Central memory CD8-positive, alpha-beta T cell (primary cell): ENCODE results near the gene ALLC.
"Not testable (repeated sequence)": the region's sequence is repeated elsewhere in the genome, so short reads cannot be mapped to it uniquely, and the experiment has no call there.

Experiments used
- ATAC-seq: fragments of 150-1000 bp; cut with Tn5 transposase; replicated peaks from 2 replicates; pipeline ENCODE4 v1.10.0; 2022; ENCODE audit warnings: mild to moderate bottlenecking, moderate FRiP score, moderate number of reproducible peaks; ENCODE audit not compliant: poor library complexity, severe bottlenecking; ENCODE audit errors: extremely low read depth
- DNase-seq, 2 donors: peaks; one replicate each; pipeline ENCODE4 v3.0.0; 2021; ENCODE audit warnings: low spot score in 2 of 2
- H3K27ac Mint-ChIP-seq: one replicate; pipeline ENCODE4 v1.8.0; 2022; ENCODE audit warnings: low read depth, mild to moderate bottlenecking, moderate library complexity, mixed read lengths
- H3K27me3 Mint-ChIP-seq: one replicate; pipeline ENCODE4 v1.8.0; 2022; ENCODE audit warnings: mixed read lengths
- H3K36me3 Mint-ChIP-seq: one replicate; pipeline ENCODE4 v1.8.0; 2022; ENCODE audit warnings: mild to moderate bottlenecking, moderate library complexity, mixed read lengths; ENCODE audit not compliant: insufficient read depth
- H3K4me1 Mint-ChIP-seq: one replicate; pipeline ENCODE4 v1.8.0; 2022; ENCODE audit warnings: mixed read lengths
- H3K4me3 Mint-ChIP-seq: one replicate; pipeline ENCODE4 v1.8.0; 2022; ENCODE audit warnings: mild to moderate bottlenecking, moderate library complexity, mixed read lengths
- H3K9me3 Mint-ChIP-seq: one replicate; pipeline ENCODE4 v1.8.0; 2022; ENCODE audit warnings: mixed read lengths

ALLC gene

DNA sequence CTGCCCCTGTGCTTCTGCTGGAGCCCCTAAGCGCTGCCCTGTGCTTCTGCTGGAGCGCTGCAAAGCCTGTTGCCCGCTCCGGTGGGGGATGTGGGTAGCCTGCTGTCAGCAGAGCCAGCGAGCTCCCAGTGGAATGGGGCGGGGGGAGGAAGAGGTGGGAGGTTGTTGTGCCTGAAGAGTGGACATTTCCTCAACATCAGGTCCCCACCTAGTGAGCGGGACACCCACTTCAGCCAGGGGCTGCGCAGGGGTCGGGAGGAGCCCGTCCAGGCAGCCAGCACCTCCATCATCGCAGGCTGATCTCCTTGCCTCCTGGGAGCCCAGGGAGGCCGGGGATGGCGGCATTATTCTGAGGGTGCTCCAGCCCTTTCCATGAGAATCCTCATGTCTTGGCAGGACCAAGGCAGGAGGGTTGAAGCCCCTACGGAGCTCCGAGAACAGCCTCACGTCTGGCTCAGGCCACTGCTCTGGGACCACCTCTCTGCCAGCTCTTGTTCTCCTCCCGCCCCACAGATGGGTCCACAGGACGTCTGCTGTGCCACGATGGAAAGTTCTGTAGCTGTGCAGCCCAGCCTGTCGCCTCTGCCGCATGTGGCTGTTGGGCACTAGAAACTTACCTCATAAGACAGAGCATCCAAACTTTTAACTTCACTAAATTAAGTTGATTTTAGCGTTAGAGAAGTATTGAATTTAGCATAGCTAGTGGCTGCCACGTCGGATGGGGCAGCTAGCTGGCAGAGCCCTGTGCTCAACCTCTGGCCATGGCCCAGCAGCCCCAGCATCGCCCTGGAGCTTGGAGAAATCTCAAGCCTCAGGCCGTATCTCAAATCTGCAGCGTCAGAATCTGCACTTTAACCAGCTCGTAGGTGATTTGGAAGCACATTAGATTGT lies 1.9 kb upstream of the ALLC start:
- Mint-ChIP-seq H3K36me3 (peaks cover 2% of the 10 kb centered on the region), H3K4me3 (no peak overlapping the region), H3K27ac (no peak overlapping the region), H3K9me3 (no peaks in the 10 kb centered on the region), H3K27me3 (peaks cover 4% of the 10 kb centered on the region), H3K4me1 (peaks cover 21% of the 10 kb centered on the region)
- ATAC-seq: no peak
- DNase-seq: no peak

DNA sequence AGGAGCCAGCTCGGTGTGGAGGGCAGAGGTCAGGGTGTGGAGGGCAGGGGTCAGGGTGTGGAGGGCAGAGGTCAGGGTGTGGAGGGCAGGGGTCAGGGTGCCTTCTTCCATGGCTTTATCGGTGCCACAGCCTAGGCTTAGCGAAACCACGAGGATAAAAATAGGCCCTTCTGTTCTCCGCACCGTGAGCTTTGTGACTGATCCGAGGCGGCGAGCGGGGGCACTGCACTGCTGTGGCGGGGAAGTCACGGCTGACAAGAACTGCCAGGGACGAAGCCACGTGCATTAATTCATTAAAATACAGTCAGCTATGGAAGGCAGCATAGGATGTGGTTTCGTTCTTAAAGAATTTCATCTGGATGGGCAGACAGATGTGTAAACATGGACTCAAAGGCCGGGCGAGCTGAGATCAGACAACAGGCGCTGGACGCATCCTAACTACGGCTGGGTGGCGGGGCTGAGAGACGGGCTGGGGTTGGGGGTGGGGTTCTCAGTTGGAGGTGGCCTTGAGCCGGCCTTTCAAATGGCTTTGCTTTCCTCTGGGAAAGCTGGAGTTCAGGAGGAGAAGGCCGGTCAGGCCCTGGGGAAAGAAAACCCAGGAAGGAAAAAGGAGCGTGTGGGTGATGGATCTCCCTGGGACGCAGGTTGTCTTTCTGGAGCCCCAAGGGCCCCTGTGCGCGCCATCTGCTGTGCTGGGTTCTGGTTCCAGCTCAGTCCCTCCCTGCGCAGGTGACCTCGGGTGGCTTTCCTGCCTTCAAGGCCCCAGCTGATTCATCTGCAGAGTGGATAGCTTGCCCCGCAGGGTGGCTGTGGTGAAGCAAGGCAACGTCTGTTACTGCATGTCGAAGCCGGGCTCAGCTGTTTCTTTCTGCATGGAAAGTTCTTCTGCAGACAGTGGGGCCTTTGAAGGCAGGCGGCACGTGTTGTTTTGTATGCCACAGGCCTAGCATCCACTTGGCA lies 958 bp upstream of the ALLC start:
- Mint-ChIP-seq H3K27me3 (no peaks in the 10 kb centered on the region), H3K27ac (no peak overlapping the region), H3K36me3 (no peaks in the 10 kb centered on the region), H3K4me1 (peaks cover 12% of the 10 kb centered on the region), H3K9me3 (no peaks in the 10 kb centered on the region), H3K4me3 (no peak overlapping the region)
- ATAC-seq (no peak), DNase-seq (no peak)

DNA sequence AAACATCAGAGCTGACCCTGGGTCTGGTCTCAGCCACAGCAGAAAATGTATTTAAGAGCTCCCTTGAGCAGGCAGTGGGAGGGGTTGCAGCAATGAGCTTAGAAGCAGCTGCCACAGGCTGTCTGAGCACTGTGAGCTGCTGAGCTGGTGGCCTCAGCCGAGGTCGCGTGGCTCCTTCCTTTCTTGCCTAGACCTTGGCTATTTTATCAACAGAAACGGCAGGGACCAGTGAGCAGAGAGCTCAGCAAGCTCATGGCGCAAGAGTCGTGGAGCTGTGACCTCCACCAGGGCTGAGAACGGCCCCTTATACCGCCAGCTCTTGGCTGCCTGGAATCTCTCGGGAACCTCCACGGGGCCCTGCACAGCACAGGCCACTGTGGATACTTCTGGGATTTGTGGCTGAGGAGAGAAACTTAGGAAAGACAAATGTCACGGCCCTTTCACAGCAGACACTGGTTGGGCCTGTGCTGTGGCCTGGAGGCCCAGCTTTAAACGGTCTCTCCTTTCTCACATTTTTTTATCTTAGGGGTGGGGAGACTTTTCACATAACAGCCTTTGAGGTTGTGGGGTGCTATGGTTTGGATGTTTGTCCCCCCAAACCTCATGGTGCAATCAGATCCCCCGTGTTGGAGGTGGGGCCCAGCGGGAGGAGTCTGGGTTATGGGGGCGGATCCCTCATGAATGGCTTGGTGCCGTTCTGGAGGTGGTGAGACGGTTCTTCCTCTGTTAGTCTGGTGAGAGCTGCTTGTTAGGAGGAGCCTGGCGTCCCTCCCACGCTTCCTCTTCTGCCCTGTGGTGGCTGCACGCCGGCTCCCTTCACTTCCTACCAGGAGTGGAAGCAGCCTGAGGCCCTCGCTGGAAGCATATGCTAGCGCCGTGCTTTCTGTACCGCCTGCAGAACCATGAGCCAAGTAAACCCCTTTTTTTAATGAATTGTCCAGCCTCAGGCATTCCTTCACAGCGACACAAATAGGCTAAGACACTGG lies 1.7 kb downstream of the ALLC start:
- H3K27ac Mint-ChIP-seq: no peak overlapping the region
- H3K4me1 Mint-ChIP-seq: peaks cover 11% of the 10 kb centered on the region
- no peak overlapping the region for H3K4me3 Mint-ChIP-seq
- ATAC-seq: no peak
- DNase-seq: no peak
- H3K36me3 Mint-ChIP-seq: no peaks in the 10 kb centered on the region
- H3K27me3 Mint-ChIP-seq: no peaks in the 10 kb centered on the region
- no peaks in the 10 kb centered on the region for H3K9me3 Mint-ChIP-seq

GRCh38 chr2:3660640-3661039 lies 2.6 kb downstream of the ALLC start:
- not testable (repeated sequence) for H3K36me3 Mint-ChIP-seq, H3K27ac Mint-ChIP-seq, ATAC-seq, DNase-seq, H3K4me3 Mint-ChIP-seq, H3K9me3 Mint-ChIP-seq, H3K27me3 Mint-ChIP-seq
- peaks cover 11% of the 10 kb centered on the region for H3K4me1 Mint-ChIP-seq

DNA sequence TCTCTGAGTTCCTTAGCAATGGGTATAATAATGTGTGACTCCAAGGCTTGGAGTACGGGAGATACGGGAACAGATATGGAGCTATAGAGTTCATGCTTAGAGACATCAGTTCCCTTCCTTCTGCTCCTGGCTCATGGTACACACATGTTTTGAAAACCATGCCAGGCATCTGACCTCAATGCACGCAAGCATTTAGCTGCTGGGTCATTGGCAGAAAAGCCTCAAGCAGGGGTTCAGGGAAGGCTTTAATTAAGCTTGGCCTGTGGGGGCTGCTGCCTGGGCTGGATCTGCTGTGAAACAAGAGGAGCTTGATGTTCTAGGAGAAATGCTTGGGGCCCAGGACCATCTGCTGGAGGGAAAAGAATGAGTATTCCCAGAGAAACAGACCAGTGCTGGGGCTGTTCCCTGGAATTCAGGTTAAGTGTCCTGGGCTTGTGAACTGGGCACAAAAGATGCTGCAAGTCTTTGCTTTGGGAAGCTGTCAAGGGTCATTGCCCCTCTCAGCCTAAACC lies 3.2 kb downstream of the ALLC start:
- DNase-seq: no peak
- H3K27ac Mint-ChIP-seq: no peak overlapping the region
- H3K9me3 Mint-ChIP-seq: peaks cover 4% of the 10 kb centered on the region
- H3K36me3 Mint-ChIP-seq: no peaks in the 10 kb centered on the region
- H3K4me1 Mint-ChIP-seq: peaks cover 11% of the 10 kb centered on the region
- H3K4me3 Mint-ChIP-seq: no peak overlapping the region
- H3K27me3 Mint-ChIP-seq: peaks cover 10% of the 10 kb centered on the region
- no peak for ATAC-seq

GRCh38 chr2:3662239-3662638 lies 4.2 kb downstream of the ALLC start:
- Mint-ChIP-seq H3K36me3 (no peaks in the 10 kb centered on the region), H3K4me3 (no peak overlapping the region), H3K4me1 (peaks cover 11% of the 10 kb centered on the region), H3K9me3 (peaks cover 4% of the 10 kb centered on the region), H3K27ac (no peak overlapping the region), H3K27me3 (peaks cover 11% of the 10 kb centered on the region)
- DNase-seq: no peak
- ATAC-seq: no peak

GRCh38 chr2:3664118-3664517 lies 6.1 kb downstream of the ALLC start:
- no peaks in the 10 kb centered on the region for H3K36me3 Mint-ChIP-seq
- H3K27ac Mint-ChIP-seq: no peak overlapping the region
- DNase-seq: no peak
- peaks cover 11% of the 10 kb centered on the region for H3K27me3 Mint-ChIP-seq
- peaks cover 4% of the 10 kb centered on the region for H3K9me3 Mint-ChIP-seq
- H3K4me1 Mint-ChIP-seq: peaks cover 11% of the 10 kb centered on the region
- H3K4me3 Mint-ChIP-seq: no peak overlapping the region
- ATAC-seq: no peak

- Mint-ChIP-seq H3K27me3 (peaks cover 11% of the 10 kb centered on the region), H3K36me3 (no peaks in the 10 kb centered on the region)
- no peak for ATAC-seq
These were observed 6.9 kb downstream of the ALLC start for GRCh38 chr2:3664925-3665324.

DNA sequence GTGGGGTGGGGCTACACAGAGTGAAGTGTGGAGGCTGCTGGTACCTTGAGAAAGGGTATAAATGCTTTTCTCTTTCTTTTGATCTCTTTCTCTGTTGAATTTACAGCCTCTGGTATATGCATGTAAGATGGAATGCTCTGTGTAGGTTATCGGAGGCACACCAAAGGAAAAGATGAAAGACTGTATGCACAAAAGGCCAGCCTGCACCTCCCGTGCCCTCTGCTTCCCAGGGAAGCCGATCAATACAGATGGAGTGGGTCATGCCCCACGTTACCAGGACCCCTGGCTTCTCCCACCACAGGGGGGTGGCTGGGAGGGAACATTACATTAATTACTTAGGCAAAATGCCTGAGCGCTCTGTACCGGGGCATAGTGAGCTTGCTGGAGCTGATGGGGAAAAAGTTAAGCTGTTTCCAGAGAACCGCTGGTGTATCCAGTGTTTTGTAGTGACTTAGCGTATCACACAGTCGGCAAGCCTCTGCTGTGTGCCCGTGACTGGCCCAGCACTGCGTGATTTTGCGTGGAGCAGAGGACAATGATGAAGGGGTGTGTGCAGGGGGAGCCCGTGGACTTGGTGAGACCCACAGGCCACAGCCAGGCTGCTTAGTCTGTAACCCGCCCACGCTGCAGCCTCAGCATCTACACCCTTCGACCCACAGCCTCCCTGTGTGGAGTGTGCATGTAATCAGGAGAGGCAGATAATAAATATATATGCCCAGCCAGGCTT lies 8.0 kb downstream of the ALLC start:
- Mint-ChIP-seq H3K36me3 (no peaks in the 10 kb centered on the region), H3K27me3 (peaks cover 11% of the 10 kb centered on the region), H3K27ac (no peak overlapping the region), H3K4me1 (no peaks in the 10 kb centered on the region), H3K9me3 (peaks cover 4% of the 10 kb centered on the region), H3K4me3 (no peak overlapping the region)
- ATAC-seq (no peak), DNase-seq (no peak)

More at GRCh38 chr2:3664925-3665324, 6.9 kb downstream of the ALLC start:
- H3K4me3 Mint-ChIP-seq: no peak overlapping the region
- H3K27ac Mint-ChIP-seq: no peak overlapping the region
- H3K9me3 Mint-ChIP-seq: peaks cover 4% of the 10 kb centered on the region
- H3K4me1 Mint-ChIP-seq: peaks cover 9% of the 10 kb centered on the region
- no peak for DNase-seq

DNA sequence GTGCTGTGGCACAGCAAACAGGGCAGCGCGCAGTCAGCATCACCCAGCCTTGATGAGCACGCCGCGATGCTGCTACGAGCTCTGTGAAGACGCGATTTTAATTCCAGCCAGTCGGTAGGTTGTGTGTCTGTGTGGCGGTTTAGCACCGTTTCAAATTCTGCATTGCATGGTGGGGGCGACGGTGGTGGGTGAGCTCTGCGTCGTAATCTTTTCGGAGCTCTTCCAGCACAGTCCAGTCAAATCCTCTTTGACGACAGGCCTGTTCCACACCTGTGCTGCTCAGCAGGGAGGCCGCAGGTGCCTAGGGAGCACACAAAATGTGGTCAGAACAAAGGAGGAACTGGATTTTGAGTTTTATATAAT lies 8.6 kb downstream of the ALLC start:
- Mint-ChIP-seq H3K27ac (no peak overlapping the region), H3K27me3 (peaks cover 11% of the 10 kb centered on the region), H3K4me1 (no peaks in the 10 kb centered on the region), H3K4me3 (no peak overlapping the region), H3K36me3 (no peaks in the 10 kb centered on the region), H3K9me3 (peaks cover 4% of the 10 kb centered on the region)
- ATAC-seq (no peak), DNase-seq (no peak)

- Mint-ChIP-seq H3K4me3 (no peak overlapping the region), H3K4me1 (no peaks in the 10 kb centered on the region), H3K36me3 (no peaks in the 10 kb centered on the region), H3K27ac (no peak overlapping the region), H3K27me3 (peaks cover 11% of the 10 kb centered on the region), H3K9me3 (peaks cover 4% of the 10 kb centered on the region)
- no peak for ATAC-seq
- DNase-seq: no peak
These were observed 9.2 kb downstream of the ALLC start for GRCh38 chr2:3667151-3667631.
